Activated naive CD8-positive, alpha-beta T cell treated with anti-CD3 and anti-CD28 coated beads for 36 hours (primary cell): ENCODE results near the gene SLC47A1. TPM values are rescaled to one million over a fixed set of nuclear protein-coding genes. Genes with fewer than 3 reads are reported as not detected.

Source experiments
- DNase-seq: peaks from one replicate; pipeline ENCODE4 v3.0.0; 2021
- H3K27ac Mint-ChIP-seq: one replicate; pipeline ENCODE4 v1.8.0; 2022; ENCODE audit warnings: mild to moderate bottlenecking, moderate library complexity, mixed read lengths
- H3K27me3 Mint-ChIP-seq: one replicate; pipeline ENCODE4 v1.8.0; 2022; ENCODE audit warnings: mild to moderate bottlenecking, mixed read lengths
- H3K36me3 Mint-ChIP-seq: one replicate; pipeline ENCODE4 v1.8.0; 2021; ENCODE audit warnings: mild to moderate bottlenecking, mixed read lengths
- H3K4me1 Mint-ChIP-seq: one replicate; pipeline ENCODE4 v1.8.0; 2021; ENCODE audit warnings: mixed read lengths
- H3K4me3 Mint-ChIP-seq: one replicate; pipeline ENCODE4 v1.8.0; 2022; ENCODE audit warnings: mild to moderate bottlenecking, moderate library complexity, mixed read lengths
- H3K9me3 Mint-ChIP-seq: one replicate; pipeline ENCODE4 v1.8.0; 2022; ENCODE audit warnings: mixed read lengths
- total RNA-seq, 2 experiments: library from RNA; stranded (reverse); gene quantifications; one replicate each; pipeline ENCODE4 v1.2.3, GENCODE V29; 2021

SLC47A1 gene
- total RNA-seq, 2 experiments from 2014 or later: not detected

- no peak for DNase-seq
- no peak overlapping the region for H3K4me3 Mint-ChIP-seq
- H3K4me1 Mint-ChIP-seq: no peaks in the 10 kb centered on the region
- H3K36me3 Mint-ChIP-seq: no peaks in the 10 kb centered on the region
- no peak overlapping the region for H3K27ac Mint-ChIP-seq
- peaks cover 4% of the 10 kb centered on the region for H3K27me3 Mint-ChIP-seq
- no peaks in the 10 kb centered on the region for H3K9me3 Mint-ChIP-seq
Measured at GRCh38 chr17:19590912-19591551, 57.4 kb downstream of the SLC47A1 start.

DNA sequence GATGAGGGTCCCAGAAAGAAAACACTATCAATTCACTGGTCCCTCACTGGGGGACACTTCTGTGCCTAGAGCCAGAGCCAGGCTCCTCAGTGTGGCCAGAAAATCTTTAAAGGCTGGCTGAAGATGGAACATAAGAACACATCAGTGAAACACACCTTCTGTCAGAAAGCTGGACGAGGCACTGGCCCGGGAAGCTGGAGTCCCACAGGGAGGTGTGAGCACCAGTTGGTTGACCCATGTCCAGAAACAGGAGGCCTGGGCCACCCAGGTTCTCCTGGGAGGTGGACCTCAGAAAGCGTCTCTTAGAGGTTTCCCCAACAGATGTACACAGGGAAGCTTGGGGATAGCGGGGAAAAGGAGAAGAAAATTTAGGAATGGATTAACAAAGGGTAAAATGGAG, 58.7 kb downstream of the SLC47A1 start:
- H3K36me3 Mint-ChIP-seq: no peaks in the 10 kb centered on the region
- H3K4me1 Mint-ChIP-seq: no peaks in the 10 kb centered on the region
- no peak overlapping the region for H3K4me3 Mint-ChIP-seq
- H3K27ac Mint-ChIP-seq: no peak overlapping the region
- no peaks in the 10 kb centered on the region for H3K9me3 Mint-ChIP-seq
- DNase-seq: no peak
- H3K27me3 Mint-ChIP-seq: peaks cover 6% of the 10 kb centered on the region

DNA sequence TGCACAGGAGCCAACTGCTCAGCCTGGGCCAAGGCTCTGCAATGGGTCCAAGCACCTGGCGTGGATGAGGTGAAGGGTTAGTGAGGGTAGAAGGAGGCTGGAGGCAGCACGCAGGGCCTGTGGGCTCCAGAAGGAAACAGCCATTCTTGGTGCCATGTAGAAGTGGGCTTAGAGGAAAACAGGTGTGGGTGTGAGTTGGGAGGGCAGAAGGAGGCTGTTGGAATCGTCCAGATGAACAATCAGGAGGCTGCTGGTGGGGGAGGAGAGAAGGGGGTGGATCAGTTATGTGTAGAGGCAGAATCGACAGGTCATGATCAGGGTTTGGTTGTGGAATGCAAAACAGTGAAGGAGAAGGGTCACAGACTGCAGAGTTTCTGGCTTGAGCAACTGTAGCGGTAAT, 63.2 kb downstream of the SLC47A1 start:
- Mint-ChIP-seq H3K27me3 (peaks cover 6% of the 10 kb centered on the region), H3K36me3 (no peaks in the 10 kb centered on the region), H3K4me3 (no peak overlapping the region), H3K27ac (no peak overlapping the region), H3K9me3 (no peaks in the 10 kb centered on the region), H3K4me1 (no peaks in the 10 kb centered on the region)
- DNase-seq: no peak

DNA sequence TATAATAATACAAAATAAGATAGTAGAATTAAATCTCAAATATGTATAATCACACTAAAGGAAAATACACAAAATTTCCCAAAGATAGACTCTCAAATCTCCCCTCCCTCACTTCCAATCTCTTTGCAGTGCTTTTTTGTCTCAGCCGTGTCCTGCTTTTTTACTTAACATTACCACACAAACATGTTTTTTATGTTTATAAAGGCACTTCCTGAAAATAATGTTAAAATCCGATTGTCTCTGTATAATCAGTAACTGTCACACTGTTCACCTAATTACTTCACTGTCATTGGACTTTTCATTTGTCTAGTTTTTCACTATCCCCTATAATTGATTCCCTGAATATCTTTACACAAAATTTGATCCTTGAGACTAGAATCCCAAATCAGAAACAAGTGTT, 76.7 kb downstream of the SLC47A1 start:
- H3K4me1 Mint-ChIP-seq: peaks cover 3% of the 10 kb centered on the region
- H3K36me3 Mint-ChIP-seq: no peaks in the 10 kb centered on the region
- H3K9me3 Mint-ChIP-seq: no peaks in the 10 kb centered on the region
- peaks cover 9% of the 10 kb centered on the region for H3K27me3 Mint-ChIP-seq
- no peak for DNase-seq
- H3K4me3 Mint-ChIP-seq: no peak overlapping the region
- no peak overlapping the region for H3K27ac Mint-ChIP-seq

- H3K9me3 Mint-ChIP-seq: no peaks in the 10 kb centered on the region
- peaks cover 3% of the 10 kb centered on the region for H3K4me1 Mint-ChIP-seq
- no peaks in the 10 kb centered on the region for H3K36me3 Mint-ChIP-seq
- H3K27me3 Mint-ChIP-seq: peaks cover 9% of the 10 kb centered on the region
- H3K4me3 Mint-ChIP-seq: no peak overlapping the region
- DNase-seq: no peak
- H3K27ac Mint-ChIP-seq: no peak overlapping the region
Measured at GRCh38 chr17:19610879-19611278, 77.2 kb downstream of the SLC47A1 start.

- H3K9me3 Mint-ChIP-seq: peaks cover 16% of the 10 kb centered on the region
- DNase-seq: no peak
- H3K27me3 Mint-ChIP-seq: peaks cover 5% of the 10 kb centered on the region
- H3K4me1 Mint-ChIP-seq: peaks cover 3% of the 10 kb centered on the region
- H3K27ac Mint-ChIP-seq: no peak overlapping the region
- peaks cover 6% of the 10 kb centered on the region for H3K36me3 Mint-ChIP-seq
- no peak overlapping the region for H3K4me3 Mint-ChIP-seq
Measured at GRCh38 chr17:19613979-19614378, 80.3 kb downstream of the SLC47A1 start.

GRCh38 chr17:19614900-19615299, 81.2 kb downstream of the SLC47A1 start:
- H3K4me1 Mint-ChIP-seq: peaks cover 3% of the 10 kb centered on the region
- no peak for DNase-seq
- H3K4me3 Mint-ChIP-seq: no peak overlapping the region
- H3K27me3 Mint-ChIP-seq: peaks cover 5% of the 10 kb centered on the region
- peaks cover 25% of the 10 kb centered on the region for H3K9me3 Mint-ChIP-seq
- H3K36me3 Mint-ChIP-seq: peaks cover 13% of the 10 kb centered on the region
- no peak overlapping the region for H3K27ac Mint-ChIP-seq

DNA sequence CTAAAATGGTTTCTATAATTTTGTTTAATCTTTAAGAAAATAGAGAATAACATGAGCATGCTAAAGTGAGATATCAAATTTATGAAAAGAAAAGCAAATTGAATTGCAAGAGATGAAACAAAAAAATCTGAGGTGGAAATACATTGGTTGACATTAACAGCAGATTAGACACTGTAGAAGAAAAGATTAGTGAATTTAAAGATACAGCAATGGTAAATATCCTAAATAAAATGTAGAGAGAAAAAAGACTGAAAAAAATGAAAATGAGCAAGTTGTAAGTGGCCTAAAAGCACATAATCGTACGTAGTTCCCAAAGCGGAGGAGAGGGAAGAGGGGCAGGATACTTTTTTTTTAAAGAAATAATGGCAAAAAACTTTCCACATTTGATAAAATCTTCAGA, 84.4 kb downstream of the SLC47A1 start:
- H3K27ac Mint-ChIP-seq: no peak overlapping the region
- peaks cover 34% of the 10 kb centered on the region for H3K9me3 Mint-ChIP-seq
- H3K36me3 Mint-ChIP-seq: peaks cover 15% of the 10 kb centered on the region
- no peak for DNase-seq
- no peaks in the 10 kb centered on the region for H3K27me3 Mint-ChIP-seq
- no peak overlapping the region for H3K4me3 Mint-ChIP-seq
- peaks cover 3% of the 10 kb centered on the region for H3K4me1 Mint-ChIP-seq

- H3K9me3 Mint-ChIP-seq: peaks cover 34% of the 10 kb centered on the region
- no peak overlapping the region for H3K27ac Mint-ChIP-seq
- peaks cover 15% of the 10 kb centered on the region for H3K36me3 Mint-ChIP-seq
- no peaks in the 10 kb centered on the region for H3K4me1 Mint-ChIP-seq
- DNase-seq: no peak
- H3K27me3 Mint-ChIP-seq: no peaks in the 10 kb centered on the region
- H3K4me3 Mint-ChIP-seq: no peak overlapping the region
Measured at GRCh38 chr17:19619705-19620325, 86.2 kb downstream of the SLC47A1 start.

DNA sequence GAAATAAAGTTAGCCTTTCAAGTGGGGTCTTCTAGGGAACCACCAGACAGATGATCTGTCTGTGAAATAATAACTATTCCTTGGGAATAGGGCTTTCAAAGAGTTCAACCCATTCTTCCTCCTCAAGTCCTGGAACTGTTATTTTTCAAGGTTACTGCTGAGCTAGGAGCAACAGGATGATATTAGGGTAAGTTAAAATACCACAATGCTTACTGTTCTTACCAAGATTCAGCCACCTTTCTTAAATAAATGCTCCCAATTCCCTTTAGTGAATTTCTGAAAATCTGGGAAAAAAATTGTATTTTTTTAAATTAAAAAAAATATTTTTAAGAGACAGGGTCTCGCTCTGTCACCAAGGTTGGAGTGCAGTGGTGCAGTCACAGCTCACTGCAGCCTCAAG, 88.0 kb downstream of the SLC47A1 start:
- no peaks in the 10 kb centered on the region for H3K4me1 Mint-ChIP-seq
- no peak for DNase-seq
- peaks cover 4% of the 10 kb centered on the region for H3K27me3 Mint-ChIP-seq
- no peak overlapping the region for H3K27ac Mint-ChIP-seq
- peaks cover 34% of the 10 kb centered on the region for H3K9me3 Mint-ChIP-seq
- H3K36me3 Mint-ChIP-seq: peaks cover 15% of the 10 kb centered on the region
- H3K4me3 Mint-ChIP-seq: no peak overlapping the region

GRCh38 chr17:19626079-19626478, 92.4 kb downstream of the SLC47A1 start:
- Mint-ChIP-seq H3K27me3 (peaks cover 4% of the 10 kb centered on the region), H3K27ac (no peak overlapping the region), H3K4me3 (no peak overlapping the region), H3K4me1 (no peaks in the 10 kb centered on the region), H3K9me3 (peaks cover 3% of the 10 kb centered on the region), H3K36me3 (peaks cover 2% of the 10 kb centered on the region)
- no peak for DNase-seq

Other genes with a start within 250 kb of the SLC47A1 start
- 1 to 10 TPM; 4.7 to 7.3 TPM for gene B9D1, start 171.1 kb upstream of the SLC47A1 start, total RNA-seq
- 10 to 100 TPM; 14.0 to 16.0 TPM for gene MAPK7, start 155.4 kb upstream of the SLC47A1 start, total RNA-seq
- gene MFAP4, start 146.7 kb upstream of the SLC47A1 start, total RNA-seq: under 1 TPM; 0.14 to 0.41 TPM
- gene RNF112, start 122.6 kb upstream of the SLC47A1 start, total RNA-seq: under 1 TPM in 1 of 2 experiments, not detected in 1; 0.10 TPM
- gene ALDH3A2, start 114.9 kb downstream of the SLC47A1 start, total RNA-seq: 10 to 100 TPM; 22.0 to 26.0 TPM
- not detected for gene SLC47A2, start 182.7 kb downstream of the SLC47A1 start, total RNA-seq
- gene ALDH3A1, start 214.4 kb downstream of the SLC47A1 start, total RNA-seq: under 1 TPM; 0.34 to 0.47 TPM